T-helper 1 cell treated with Interleukin-12 subunit alpha and Interleukin-12 subunit beta and Interleukin-4 antibody, amounts not matched to agents 30 μg/mL and 1 μg/mL, for 36 hours (primary cell): ENCODE data around the gene FAM216B.
"Not testable (repeated sequence)": the region's sequence is repeated elsewhere in the genome, so short reads cannot be mapped to it uniquely, and the experiment has no call there.

ENCODE experiments used
- H3K27ac Mint-ChIP-seq: one replicate; pipeline ENCODE4 v1.8.0; 2021; ENCODE audit warnings: mild to moderate bottlenecking, mixed read lengths
- H3K27me3 Mint-ChIP-seq: one replicate; pipeline ENCODE4 v1.8.0; 2021; ENCODE audit warnings: low read depth, mixed read lengths
- H3K36me3 Mint-ChIP-seq: one replicate; pipeline ENCODE4 v1.8.0; 2021; ENCODE audit warnings: low read depth, mixed read lengths
- H3K4me1 Mint-ChIP-seq: one replicate; pipeline ENCODE4 v1.8.0; 2021; ENCODE audit warnings: low read depth, mixed read lengths
- H3K4me3 Mint-ChIP-seq: one replicate; pipeline ENCODE4 v1.8.0; 2021; ENCODE audit warnings: mild to moderate bottlenecking, moderate library complexity, mixed read lengths
- H3K9me3 Mint-ChIP-seq: one replicate; pipeline ENCODE4 v1.8.0; 2021; ENCODE audit warnings: mixed read lengths

Gene FAM216B

GRCh38 chr13:42758515-42758914 is 22.9 kb upstream of the FAM216B start:
- Mint-ChIP-seq H3K9me3 (no peaks in the 10 kb centered on the region), H3K27me3 (peaks cover 4% of the 10 kb centered on the region)

GRCh38 chr13:42760951-42761350 is 20.4 kb upstream of the FAM216B start:
- Mint-ChIP-seq H3K27me3 (peaks cover 4% of the 10 kb centered on the region), H3K4me3 (no peak overlapping the region), H3K4me1 (no peaks in the 10 kb centered on the region), H3K27ac (no peak overlapping the region), H3K9me3 (no peaks in the 10 kb centered on the region), H3K36me3 (no peaks in the 10 kb centered on the region)

More at GRCh38 chr13:42758515-42758914, 22.9 kb upstream of the FAM216B start:
- no peak overlapping the region for H3K4me3 Mint-ChIP-seq
- H3K36me3 Mint-ChIP-seq: peaks cover 2% of the 10 kb centered on the region
- H3K27ac Mint-ChIP-seq: no peak overlapping the region
- no peaks in the 10 kb centered on the region for H3K4me1 Mint-ChIP-seq

GRCh38 chr13:42762251-42762650 is 19.1 kb upstream of the FAM216B start:
- H3K27me3 Mint-ChIP-seq: peaks cover 4% of the 10 kb centered on the region
- H3K36me3 Mint-ChIP-seq: no peaks in the 10 kb centered on the region
- no peak overlapping the region for H3K27ac Mint-ChIP-seq
- H3K4me1 Mint-ChIP-seq: no peaks in the 10 kb centered on the region
- H3K9me3 Mint-ChIP-seq: no peaks in the 10 kb centered on the region
- no peak overlapping the region for H3K4me3 Mint-ChIP-seq

GRCh38 chr13:42762917-42763316 is 18.5 kb upstream of the FAM216B start:
- Mint-ChIP-seq H3K9me3 (no peaks in the 10 kb centered on the region), H3K27me3 (peaks cover 4% of the 10 kb centered on the region), H3K4me3 (no peak overlapping the region), H3K27ac (no peak overlapping the region), H3K36me3 (no peaks in the 10 kb centered on the region), H3K4me1 (no peaks in the 10 kb centered on the region)

- Mint-ChIP-seq H3K27me3 (peaks cover 10% of the 10 kb centered on the region), H3K36me3 (no peaks in the 10 kb centered on the region), H3K4me1 (no peaks in the 10 kb centered on the region), H3K27ac (no peak overlapping the region), H3K4me3 (no peak overlapping the region), H3K9me3 (no peaks in the 10 kb centered on the region)
Observed at GRCh38 chr13:42766016-42766415, 15.4 kb upstream of the FAM216B start.

GRCh38 chr13:42769650-42770049 is 11.7 kb upstream of the FAM216B start:
- no peaks in the 10 kb centered on the region for H3K36me3 Mint-ChIP-seq
- H3K9me3 Mint-ChIP-seq: no peaks in the 10 kb centered on the region
- H3K27ac Mint-ChIP-seq: no peak overlapping the region
- peaks cover 25% of the 10 kb centered on the region for H3K27me3 Mint-ChIP-seq
- H3K4me1 Mint-ChIP-seq: no peaks in the 10 kb centered on the region
- no peak overlapping the region for H3K4me3 Mint-ChIP-seq

GRCh38 chr13:42776558-42776957 is 4.8 kb upstream of the FAM216B start:
- H3K4me1 Mint-ChIP-seq, H3K4me3 Mint-ChIP-seq, H3K9me3 Mint-ChIP-seq, H3K36me3 Mint-ChIP-seq, H3K27ac Mint-ChIP-seq: not testable (repeated sequence)
- peaks cover 21% of the 10 kb centered on the region for H3K27me3 Mint-ChIP-seq

- Mint-ChIP-seq H3K9me3 (no peaks in the 10 kb centered on the region), H3K36me3 (no peaks in the 10 kb centered on the region), H3K4me3 (no peak overlapping the region), H3K27me3 (peaks cover 15% of the 10 kb centered on the region), H3K4me1 (no peaks in the 10 kb centered on the region), H3K27ac (no peak overlapping the region)
Observed at GRCh38 chr13:42777467-42777866, 3.9 kb upstream of the FAM216B start.

- Mint-ChIP-seq H3K36me3 (no peaks in the 10 kb centered on the region), H3K9me3 (no peaks in the 10 kb centered on the region), H3K4me3 (no peak overlapping the region), H3K4me1 (no peaks in the 10 kb centered on the region), H3K27me3 (peaks cover 13% of the 10 kb centered on the region), H3K27ac (no peak overlapping the region)
Observed at GRCh38 chr13:42780044-42780443, 1.3 kb upstream of the FAM216B start.

- peaks cover 4% of the 10 kb centered on the region for H3K27me3 Mint-ChIP-seq
- no peaks in the 10 kb centered on the region for H3K36me3 Mint-ChIP-seq
- no peak overlapping the region for H3K27ac Mint-ChIP-seq
- no peaks in the 10 kb centered on the region for H3K4me1 Mint-ChIP-seq
- H3K9me3 Mint-ChIP-seq: no peaks in the 10 kb centered on the region
- no peak overlapping the region for H3K4me3 Mint-ChIP-seq
Observed at GRCh38 chr13:42786715-42787114, 5.3 kb downstream of the FAM216B start.

- H3K27me3 Mint-ChIP-seq: peaks cover 7% of the 10 kb centered on the region
- no peaks in the 10 kb centered on the region for H3K36me3 Mint-ChIP-seq
- no peaks in the 10 kb centered on the region for H3K4me1 Mint-ChIP-seq
- no peak overlapping the region for H3K4me3 Mint-ChIP-seq
- no peak overlapping the region for H3K27ac Mint-ChIP-seq
- no peaks in the 10 kb centered on the region for H3K9me3 Mint-ChIP-seq
Observed at GRCh38 chr13:42788601-42789000, 7.2 kb downstream of the FAM216B start.

- Mint-ChIP-seq H3K36me3 (no peaks in the 10 kb centered on the region), H3K27me3 (peaks cover 25% of the 10 kb centered on the region), H3K9me3 (no peaks in the 10 kb centered on the region)
Observed at GRCh38 chr13:42792154-42792553, 10.8 kb downstream of the FAM216B start.

GRCh38 chr13:42794577-42795275 is 13.3 kb downstream of the FAM216B start:
- Mint-ChIP-seq H3K4me3 (no peak overlapping the region), H3K9me3 (no peaks in the 10 kb centered on the region), H3K27ac (no peak overlapping the region), H3K4me1 (no peaks in the 10 kb centered on the region), H3K27me3 (peaks cover 32% of the 10 kb centered on the region), H3K36me3 (no peaks in the 10 kb centered on the region)

More at GRCh38 chr13:42792154-42792553, 10.8 kb downstream of the FAM216B start:
- Mint-ChIP-seq H3K27ac (no peak overlapping the region), H3K4me3 (no peak overlapping the region), H3K4me1 (no peaks in the 10 kb centered on the region)

GRCh38 chr13:42795666-42796065 is 14.3 kb downstream of the FAM216B start:
- no peaks in the 10 kb centered on the region for H3K4me1 Mint-ChIP-seq

GRCh38 chr13:42796747-42797356 is 15.5 kb downstream of the FAM216B start:
- Mint-ChIP-seq H3K27me3 (peaks cover 29% of the 10 kb centered on the region), H3K4me1 (no peaks in the 10 kb centered on the region), H3K27ac (no peak overlapping the region), H3K36me3 (no peaks in the 10 kb centered on the region), H3K9me3 (no peaks in the 10 kb centered on the region), H3K4me3 (no peak overlapping the region)

More at GRCh38 chr13:42795666-42796065, 14.3 kb downstream of the FAM216B start:
- no peaks in the 10 kb centered on the region for H3K36me3 Mint-ChIP-seq
- H3K27ac Mint-ChIP-seq: no peak overlapping the region
- H3K27me3 Mint-ChIP-seq: peaks cover 29% of the 10 kb centered on the region
- H3K4me3 Mint-ChIP-seq: no peak overlapping the region
- H3K9me3 Mint-ChIP-seq: no peaks in the 10 kb centered on the region
